HG03064 (cell line): ENCODE data around the gene KLRB1.
"Not testable (repeated sequence)": the region's sequence is repeated elsewhere in the genome, so short reads cannot be mapped to it uniquely, and the experiment has no call there.

ENCODE experiments used
- ATAC-seq: cut with Tn5 transposase; IDR thresholded peaks from one replicate; pipeline ENCODE4 v1.9.1; 2021; ENCODE audit warnings: low read depth; ENCODE audit not compliant: unreplicated experiment

KLRB1 gene

DNA sequence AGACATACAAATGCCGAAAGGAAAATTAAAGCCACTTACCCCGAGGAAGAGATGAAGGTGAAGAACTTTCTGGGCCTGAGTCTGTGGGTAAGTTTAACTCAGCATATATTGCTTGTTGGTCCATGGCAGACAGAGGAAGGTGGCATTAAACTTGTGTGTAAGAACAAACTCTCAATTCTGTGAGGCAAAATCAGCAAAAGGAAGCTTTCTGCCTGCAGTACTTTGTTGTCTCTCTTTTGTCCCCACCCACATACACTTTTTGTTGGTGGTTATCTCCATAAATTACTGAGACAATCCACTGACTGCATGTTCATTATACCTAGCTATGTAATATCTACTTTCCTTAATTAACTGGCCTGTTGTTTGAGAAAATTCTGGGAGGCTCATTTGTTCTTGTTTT lies at the start of gene KLRB1:
TSS of gene KLRB1 (minus strand) at position 201 of the 400 bp plus-strand sequence. CDS start at position 124, 77 bp downstream.
- no peak for ATAC-seq

DNA sequence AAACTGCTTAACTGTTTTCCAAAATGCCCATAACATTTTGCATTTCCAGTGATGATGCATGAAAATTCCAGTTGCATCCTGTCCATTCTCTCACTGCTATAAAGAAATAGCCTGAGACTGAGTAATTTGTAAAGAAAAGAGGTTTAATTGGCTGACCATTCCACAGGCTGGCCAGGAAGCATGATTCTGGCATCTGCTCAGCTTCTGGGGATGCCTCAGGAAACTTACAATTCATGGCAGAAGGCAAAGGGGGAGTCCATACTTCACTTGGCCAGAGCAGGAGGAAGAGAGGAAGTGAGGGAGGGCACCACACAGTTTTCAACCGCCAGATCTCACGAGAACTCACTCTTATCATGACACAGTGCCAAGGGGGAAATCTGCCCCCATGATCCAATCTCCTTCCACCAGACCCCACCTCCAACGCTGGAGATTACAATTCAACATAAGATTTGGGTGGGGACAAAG lies 43.6 kb upstream of the KLRB1 start:
- ATAC-seq = no peak

DNA sequence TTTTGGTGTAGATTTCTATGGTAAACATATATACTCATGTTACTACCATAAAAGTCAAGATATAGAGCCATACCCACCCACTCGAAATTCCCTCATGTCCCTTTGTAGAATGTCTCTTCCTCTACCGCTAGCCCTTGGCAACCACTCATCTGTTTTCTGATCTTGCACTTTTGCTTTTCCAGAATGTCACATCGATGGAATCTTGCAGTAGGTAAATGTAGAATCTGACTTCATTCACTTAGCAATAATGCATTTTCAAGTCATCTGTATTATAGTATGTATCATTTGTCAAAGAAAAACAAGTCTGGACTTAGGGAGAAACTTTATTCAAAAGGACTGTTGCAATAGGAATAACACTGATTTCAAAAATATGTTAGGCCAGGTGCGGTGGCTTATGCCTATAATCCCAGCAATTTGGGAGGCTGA lies 42.4 kb upstream of the KLRB1 start:
- no peak for ATAC-seq

DNA sequence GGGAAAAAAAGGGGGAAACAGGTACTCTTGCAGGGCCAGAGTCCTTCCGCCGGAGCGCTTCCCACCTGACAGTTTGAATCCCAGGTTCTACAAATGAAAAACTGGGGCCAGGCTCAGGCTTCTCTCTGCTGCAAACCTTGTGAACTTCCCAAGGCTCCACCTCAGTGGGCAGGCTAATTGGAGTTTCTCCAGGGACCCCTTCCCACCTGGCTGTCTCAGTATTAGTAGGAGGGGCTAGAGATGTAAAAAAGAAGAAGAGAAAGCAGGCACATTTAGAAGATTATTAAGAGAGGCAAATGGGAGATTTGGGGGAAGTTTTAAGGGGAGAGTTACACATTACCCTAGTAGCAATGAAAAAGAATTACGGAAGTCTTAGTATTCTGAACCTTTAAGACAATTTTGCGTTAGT lies 41.8 kb upstream of the KLRB1 start:
- no peak for ATAC-seq

DNA sequence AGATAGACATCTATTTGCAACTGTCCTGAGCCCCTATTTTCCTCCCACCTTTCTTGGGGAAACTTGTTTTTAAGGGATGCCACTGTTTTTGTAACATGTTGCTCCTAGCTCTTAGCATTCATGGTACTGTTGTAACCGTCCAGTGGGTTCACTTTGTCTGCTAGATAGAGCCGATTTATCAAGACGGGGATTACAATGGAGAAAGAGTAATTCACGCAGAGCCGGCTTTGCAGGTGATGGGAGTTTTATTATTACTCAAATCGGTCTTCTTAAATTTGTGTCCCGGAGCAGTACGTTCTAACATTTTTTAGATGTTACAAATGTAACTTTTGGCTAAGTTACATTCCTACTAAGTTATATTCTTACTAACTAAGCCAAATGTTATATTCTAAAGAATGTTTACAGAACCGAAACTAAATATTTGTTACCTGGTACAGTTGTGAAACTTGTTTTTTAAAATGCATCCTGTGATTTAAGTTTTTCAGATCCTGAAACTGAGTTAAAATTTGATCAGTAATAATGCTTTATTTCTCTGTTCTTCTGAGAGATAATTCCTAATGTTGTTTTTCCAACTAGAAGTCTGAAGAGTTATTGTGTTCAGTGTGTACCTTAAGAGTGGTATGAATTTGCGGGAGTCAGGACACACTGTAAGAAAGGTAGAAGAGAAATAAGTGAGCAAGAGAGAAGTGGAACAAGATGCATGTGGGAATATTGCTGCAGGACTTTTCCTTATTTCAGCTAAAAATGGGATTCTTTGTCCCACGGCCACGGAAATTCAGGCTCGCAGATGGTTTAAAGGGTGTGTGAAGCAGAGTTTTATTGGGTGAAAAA lies 41.2 kb upstream of the KLRB1 start:
- ATAC-seq = peak; percentile 3

DNA sequence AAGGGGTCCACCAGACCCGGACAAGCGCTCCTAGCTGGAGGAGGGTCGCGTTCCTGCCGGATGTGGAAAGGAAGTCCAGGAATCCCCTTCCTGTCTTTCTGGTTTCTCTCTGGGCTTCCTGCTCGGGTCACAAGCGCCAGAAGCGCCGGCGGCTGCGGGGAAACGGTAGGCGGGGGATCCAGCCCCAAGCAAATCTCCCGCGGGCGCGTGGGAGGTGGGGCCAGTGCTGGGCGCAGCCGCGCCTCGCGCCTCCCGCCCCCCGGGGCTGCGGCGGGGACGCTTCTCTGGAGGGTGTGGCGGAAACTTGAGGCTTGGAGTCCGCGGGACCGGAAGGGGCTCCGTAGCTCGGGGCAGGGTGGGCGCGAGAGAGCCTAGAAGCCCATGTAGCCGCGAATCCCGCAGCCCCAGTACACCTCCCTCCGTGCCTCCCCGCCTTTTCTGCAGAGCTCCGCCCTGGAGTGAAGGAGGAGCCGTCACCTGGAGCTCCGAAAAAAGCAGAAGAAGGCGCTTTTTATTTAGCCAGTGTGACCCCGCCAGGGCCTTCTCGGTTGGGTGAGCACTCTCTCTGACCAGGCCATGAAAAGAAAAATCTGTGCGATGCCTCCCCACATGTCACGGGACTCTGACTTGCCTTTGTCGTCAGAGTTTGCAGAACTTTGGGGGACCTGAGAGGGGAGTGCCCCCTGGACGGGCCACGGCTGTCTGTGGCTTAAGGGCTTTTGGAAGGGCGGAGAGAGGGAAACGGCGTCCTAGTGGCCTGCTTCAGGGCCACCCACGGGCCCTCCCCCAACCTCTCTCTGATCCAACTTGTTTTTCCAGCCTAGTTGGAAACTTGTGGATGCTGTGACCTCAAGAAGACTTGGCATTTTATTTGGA lies 40.3 kb upstream of the KLRB1 start:
- peak; percentile 52 for ATAC-seq

DNA sequence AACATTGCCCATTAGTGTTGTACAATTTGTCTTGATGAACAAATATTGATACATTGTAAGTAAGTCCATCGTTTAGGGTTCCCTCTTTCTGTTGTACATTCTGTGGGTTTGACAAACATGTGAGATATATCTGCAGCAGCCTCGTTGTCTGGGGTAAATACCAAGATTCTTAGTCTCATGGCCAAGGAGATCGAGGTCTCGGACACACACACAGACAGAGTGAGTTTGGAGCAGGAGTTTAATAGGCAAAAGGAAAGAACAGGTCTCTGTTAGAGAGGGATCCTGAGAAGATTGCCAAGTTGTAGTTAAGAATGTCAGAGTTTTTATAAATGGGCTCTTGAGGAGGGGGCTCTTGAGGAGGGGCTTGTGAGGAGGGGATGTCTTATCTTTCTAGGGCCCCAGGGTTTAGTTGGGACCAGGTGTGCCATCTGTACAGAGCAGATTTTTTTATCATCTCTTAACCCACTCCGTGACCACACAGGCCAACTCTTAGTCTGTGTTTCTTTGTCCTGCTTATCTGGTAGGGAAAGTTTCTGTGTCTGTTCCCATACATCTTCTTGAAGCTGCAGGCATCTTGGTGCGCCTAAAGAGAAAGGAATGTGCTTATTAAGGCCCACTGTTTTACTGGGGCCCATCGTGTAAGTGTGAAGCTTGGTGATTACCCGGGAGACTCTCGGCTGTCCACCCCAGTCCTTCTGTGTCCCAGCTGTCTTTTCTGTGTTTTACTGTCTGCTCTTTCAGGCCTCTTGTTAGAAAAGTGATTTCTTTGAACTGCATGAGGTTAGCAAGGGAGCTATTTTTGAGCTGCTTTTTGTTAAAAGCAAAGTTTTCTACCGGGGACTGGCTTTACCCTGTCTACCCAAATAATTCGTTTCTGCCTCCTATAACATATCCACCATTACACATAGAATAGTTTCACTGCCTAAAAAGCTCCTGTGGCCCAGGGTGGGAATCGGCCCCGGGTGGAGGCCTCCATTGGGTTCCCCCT lies 39.4 kb upstream of the KLRB1 start:
- ATAC-seq = no peak

DNA sequence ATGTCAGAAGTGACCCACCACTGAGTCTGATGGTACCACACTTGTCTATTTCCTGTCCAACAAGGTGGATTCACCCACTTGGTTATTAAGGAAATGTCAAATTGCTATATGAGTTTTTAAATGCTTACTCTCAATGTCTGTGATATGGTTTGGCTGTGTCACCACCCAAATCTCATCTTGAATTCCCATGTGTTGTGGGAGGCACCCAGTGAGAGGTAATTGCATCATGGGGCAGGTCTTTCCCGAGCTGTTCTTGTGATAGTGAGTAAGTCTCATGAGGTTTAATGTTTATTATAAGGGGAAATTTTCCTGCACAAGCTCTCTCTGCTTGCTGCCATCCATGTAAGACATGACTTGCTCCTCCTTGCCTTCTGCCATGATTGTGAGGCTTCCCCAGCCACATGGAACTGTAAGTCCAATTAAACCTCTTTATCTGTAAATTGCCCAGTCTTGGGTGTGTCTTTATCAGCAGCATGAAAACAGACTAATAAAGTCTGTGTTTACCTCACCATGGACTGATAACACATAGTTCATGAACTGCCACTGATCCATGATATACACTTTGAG lies 37.4 kb upstream of the KLRB1 start:
- ATAC-seq = not testable (repeated sequence)

DNA sequence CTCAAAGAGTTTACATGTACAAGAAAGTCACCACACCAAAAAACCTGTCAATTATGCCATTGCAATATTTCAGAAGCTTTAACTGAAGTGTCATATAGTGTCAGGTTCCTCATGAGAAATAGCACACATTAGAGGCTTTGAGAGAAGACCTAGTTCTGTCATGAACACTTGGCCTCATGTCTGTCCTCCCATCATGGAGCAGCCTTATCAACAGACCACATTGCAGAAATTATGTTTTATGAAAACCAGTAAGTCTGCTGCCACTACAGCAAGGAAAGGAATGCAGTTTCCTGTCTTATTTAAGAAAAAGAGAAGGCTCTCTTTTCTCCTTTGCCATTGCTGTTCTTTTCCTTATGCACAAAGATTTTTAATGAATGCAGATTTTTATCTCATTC lies 35.5 kb upstream of the KLRB1 start:
- no peak for ATAC-seq

DNA sequence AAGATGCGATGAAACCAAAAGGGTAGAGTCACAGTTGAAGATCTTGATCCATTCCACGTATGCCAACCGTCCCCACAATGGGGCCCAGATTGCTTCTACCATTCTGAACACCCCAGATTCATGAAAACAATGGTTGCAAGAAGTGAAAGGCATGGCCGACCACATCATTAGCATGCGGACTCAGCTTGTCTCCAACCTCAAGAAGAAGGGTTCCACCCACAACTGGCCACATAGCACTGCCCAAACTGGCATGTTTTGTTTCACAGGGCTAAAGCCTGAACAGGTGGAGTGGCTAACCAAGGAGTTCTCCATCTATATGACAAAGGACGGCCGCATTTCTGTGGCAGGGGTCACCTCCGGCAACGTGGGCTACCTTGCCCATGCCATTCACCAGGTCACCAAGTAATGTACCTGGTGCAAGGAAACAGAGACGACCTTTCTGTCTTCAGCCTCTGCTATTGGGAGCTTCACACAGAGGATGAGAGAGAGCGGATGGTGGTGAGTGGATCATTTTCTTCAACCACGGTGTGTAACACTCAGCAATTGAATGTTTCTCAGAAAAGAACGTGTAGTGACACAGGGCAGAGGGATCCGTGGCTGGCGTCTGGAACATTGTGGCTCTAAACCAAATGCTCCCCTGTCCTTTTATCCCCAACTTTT lies 35.0 kb upstream of the KLRB1 start:
- no peak for ATAC-seq

DNA sequence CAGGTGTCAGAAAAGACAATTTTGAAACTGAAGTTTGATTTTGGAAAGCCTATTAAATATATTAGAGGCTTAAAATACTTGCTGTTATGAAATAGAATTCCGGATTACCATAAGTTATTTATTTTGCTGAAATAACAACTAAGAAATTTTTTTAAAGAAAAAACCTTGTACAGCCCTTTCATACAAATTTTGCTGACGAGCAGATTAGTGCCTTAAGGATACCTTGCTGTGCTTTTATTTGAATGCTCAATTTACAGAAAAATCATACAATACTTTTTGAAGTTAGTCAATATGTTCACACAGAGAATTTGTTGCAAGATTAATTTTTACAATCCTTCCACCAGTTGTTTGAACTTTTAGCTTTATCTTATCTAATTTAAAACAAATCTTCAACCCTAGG lies 32.3 kb upstream of the KLRB1 start:
- ATAC-seq = no peak

DNA sequence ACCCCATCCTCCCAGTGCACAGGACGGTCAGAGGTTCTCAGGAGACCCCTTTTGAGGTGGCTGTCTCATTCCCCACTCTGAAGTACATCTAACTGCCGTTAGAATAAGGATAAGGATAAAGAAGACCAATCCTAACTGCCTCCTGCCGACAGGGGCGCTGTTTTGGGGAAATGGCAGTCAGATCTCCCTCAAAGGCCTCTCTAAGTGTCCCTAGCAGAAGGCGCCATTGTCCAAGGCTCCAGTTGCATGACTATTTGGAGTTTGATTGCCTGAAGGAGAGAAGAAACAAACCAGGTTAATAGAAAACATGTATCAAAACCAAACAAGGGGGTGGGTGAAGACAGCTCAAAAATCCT lies 29.1 kb upstream of the KLRB1 start:
- ATAC-seq = no peak

DNA sequence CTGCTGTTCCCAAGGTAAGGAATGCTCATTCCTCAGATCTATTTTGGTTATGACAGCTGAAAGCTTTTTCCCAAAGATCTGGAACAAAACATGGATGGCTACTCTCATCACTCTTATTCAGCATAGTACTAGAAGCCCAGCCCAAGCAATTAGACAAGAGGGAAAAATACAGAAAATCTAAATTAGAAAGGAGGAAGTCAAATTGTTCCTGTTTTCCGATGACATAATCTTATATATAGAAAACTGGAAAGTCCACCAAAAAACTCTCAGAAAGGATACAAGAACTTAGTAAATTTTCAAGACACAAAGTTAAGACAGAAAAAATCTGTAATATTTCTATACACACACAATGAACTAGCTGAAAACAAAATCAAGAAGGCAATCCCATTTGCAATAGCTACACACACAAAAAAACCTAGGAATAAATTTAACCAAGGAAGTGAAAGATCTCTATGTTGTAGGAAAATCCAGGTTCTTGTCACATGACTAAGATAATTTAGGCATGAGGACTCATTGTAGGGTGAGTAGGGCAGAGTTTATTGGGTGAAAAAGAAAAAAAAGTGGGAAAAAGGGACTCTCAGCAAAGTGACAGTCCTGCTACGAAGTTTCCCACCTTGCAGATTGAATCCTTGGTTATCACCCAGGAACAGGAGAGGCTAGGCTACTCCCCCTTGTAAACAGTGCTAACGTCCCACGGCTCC lies 28.6 kb upstream of the KLRB1 start:
- ATAC-seq = no peak

DNA sequence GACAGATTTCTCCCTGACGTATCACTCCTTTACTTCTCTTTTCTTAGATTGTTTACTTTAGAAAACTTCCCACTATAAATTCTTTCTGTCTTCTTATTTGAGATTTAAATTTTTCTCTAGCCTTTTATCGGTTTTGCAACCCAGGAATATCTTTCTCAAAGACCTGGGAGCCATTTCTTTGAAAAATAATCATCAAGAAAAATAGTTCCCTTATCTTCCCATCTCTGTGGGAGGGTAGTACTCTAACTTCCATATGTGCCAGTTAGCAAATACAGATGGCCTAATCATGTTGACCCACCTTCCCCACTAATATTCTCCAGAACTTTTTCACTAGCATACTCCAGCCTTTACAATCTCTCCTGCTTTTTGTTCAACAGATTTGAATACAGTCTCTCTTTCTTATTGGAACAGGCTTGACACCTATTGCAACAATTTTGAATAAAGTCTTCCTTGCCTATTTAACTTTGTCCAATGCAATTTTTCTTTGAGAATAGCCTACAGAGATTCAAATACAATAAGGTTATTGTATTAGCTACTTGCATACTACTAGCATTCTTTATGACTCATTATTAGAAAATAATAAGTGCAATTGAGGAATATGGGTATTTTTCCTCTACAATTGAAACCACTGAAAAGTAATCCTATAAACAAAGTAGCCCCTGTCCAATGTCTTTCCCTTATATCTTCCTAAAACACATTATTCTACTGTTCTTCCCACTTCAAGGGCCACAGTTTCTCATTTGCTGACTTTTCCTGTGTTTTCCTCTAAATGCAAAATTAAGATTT lies 27.4 kb upstream of the KLRB1 start:
- no peak for ATAC-seq

DNA sequence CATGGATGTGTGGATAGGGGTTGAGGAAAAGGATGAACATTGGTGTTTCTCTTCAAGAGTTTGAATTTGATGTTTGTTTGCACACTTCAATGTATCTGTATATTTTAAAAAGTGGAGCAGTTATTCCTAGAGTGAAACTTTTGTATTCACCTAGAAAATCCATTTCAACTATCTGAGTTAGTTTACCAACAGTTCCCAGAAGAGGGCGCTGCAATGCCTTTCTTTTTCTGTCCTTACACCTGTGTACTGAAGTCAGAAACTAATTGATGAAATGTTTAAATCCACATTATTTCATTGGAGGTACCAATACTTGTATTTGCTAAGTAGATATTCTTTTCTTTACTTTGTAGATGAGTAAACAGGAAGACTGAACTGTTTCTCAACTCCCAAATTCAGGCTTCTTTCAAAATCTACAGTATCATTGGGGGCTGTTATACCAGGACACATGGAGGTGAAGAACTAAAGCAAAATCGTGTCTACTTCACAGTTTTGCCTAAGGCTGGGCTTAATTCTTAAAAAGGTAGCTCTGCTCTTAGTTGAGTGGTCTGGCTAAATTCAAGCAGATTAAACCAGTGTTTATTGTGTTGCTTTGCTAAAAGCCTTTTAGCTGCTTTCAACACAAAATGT lies 26.6 kb upstream of the KLRB1 start:
- no peak for ATAC-seq

DNA sequence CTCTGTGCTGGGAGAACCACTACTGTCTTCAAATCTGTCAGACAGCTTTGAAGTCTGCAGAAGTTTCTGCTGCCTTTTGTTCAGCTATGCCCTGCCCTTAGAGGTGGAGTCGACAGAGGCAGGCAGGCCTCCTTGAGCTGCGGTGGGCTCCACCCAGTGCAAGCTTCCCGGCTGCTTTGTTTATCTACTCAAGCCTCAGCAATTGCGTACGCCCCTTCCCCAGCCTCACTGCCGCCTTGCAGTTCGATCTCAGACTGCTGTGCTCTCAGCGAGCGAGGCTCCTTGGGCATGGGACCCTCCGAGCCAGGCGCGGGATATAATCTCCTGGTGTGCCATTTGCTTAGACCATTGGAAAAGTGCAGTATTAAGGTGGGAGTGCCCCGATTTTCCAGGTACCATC lies 25.1 kb upstream of the KLRB1 start:
- no peak for ATAC-seq

DNA sequence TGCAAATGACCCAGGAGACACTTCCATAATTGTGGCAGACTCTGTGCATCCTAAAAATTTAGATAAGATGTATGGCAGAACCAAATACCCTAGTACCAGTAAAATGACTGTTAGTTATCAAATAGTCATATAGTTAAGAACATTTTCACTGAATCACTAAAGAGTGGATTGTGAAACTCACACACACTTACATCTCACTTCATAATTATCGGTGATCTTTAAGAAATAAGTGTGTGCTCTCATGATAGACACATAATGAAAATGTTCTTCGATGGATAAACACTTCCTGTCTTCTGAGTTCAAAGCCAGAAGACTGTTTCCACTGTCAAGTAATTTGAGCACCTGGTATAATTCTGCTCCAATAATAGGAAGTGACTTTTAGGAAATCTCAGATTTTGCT lies 19.1 kb upstream of the KLRB1 start:
- ATAC-seq = no peak

DNA sequence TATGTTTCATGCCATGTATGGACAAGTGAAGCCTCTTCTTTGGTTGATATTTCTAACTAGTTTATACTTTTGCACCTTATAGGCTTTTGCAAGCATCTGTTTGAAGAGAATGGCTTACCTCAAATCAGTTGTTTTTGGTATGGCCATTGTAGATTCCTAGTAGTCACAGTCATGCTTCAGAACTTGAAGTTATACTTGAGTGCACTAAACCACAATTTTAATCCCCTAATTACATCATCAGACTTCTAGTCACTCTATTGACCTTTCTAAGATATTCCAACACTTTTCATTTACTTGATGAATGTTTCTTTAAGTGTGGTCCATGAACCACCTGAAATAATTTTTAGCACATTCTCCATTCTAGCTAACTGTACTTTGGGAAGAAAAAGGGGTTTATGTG lies 18.6 kb upstream of the KLRB1 start:
- ATAC-seq = no peak
